NB4 (cell line): ENCODE data around the gene FMC1.

ENCODE experiments used
- TF ChIP-seq, protein P1 (sequence below): IDR thresholded peaks from one replicate; pipeline ENCODE4 v1.5.1; 2012; ENCODE audit warnings: low read depth, low read length
- TF ChIP-seq, protein P2 (sequence below): IDR thresholded peaks from 2 replicates; pipeline ENCODE4 v1.6.1; 2011; ENCODE audit warnings: low read depth, low read length

GRCh38 chr7:139293534-139293933, 47.6 kb upstream of the FMC1 start:
- TF ChIP-seq, protein P1, sequence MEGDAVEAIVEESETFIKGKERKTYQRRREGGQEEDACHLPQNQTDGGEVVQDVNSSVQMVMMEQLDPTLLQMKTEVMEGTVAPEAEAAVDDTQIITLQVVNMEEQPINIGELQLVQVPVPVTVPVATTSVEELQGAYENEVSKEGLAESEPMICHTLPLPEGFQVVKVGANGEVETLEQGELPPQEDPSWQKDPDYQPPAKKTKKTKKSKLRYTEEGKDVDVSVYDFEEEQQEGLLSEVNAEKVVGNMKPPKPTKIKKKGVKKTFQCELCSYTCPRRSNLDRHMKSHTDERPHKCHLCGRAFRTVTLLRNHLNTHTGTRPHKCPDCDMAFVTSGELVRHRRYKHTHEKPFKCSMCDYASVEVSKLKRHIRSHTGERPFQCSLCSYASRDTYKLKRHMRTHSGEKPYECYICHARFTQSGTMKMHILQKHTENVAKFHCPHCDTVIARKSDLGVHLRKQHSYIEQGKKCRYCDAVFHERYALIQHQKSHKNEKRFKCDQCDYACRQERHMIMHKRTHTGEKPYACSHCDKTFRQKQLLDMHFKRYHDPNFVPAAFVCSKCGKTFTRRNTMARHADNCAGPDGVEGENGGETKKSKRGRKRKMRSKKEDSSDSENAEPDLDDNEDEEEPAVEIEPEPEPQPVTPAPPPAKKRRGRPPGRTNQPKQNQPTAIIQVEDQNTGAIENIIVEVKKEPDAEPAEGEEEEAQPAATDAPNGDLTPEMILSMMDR, result no peak
- TF ChIP-seq, protein P2, sequence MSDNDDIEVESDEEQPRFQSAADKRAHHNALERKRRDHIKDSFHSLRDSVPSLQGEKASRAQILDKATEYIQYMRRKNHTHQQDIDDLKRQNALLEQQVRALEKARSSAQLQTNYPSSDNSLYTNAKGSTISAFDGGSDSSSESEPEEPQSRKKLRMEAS, result no peak
